HG03139 (cell line): ENCODE data around the gene FNBP1.

ENCODE experiments used
- ATAC-seq: cut with Tn5 transposase; IDR thresholded peaks from one replicate; pipeline ENCODE4 v1.9.1; 2021; ENCODE audit not compliant: unreplicated experiment

FNBP1 gene

GRCh38 chr9:130042885-130043653 lies at the start of gene FNBP1:
FNBP1 (minus strand) TSS chr9:130043189; CDS start chr9:130042975, 214 bp downstream.
- ATAC-seq = peak; percentile 40

GRCh38 chr9:130090915-130091314 lies 47.9 kb upstream of the FNBP1 start:
- no peak for ATAC-seq

- ATAC-seq = no peak
These were observed 46.2 kb upstream of the FNBP1 start for GRCh38 chr9:130089141-130089540.

- no peak for ATAC-seq
These were observed 45.1 kb upstream of the FNBP1 start for GRCh38 chr9:130088051-130088450.

- ATAC-seq = no peak
These were observed 41.3 kb upstream of the FNBP1 start for GRCh38 chr9:130084337-130084736.

- no peak for ATAC-seq
These were observed 35.6 kb upstream of the FNBP1 start for GRCh38 chr9:130078547-130078946.

GRCh38 chr9:130073373-130073772 lies 30.4 kb upstream of the FNBP1 start:
- ATAC-seq = no peak

GRCh38 chr9:130072515-130073235 lies 29.7 kb upstream of the FNBP1 start:
- no peak for ATAC-seq

GRCh38 chr9:130069048-130069447 lies 26.1 kb upstream of the FNBP1 start:
- ATAC-seq = no peak

- ATAC-seq = no peak
These were observed 21.6 kb upstream of the FNBP1 start for GRCh38 chr9:130064621-130065020.

GRCh38 chr9:130062750-130063149 lies 19.8 kb upstream of the FNBP1 start:
- no peak for ATAC-seq

- no peak for ATAC-seq
These were observed 17.3 kb upstream of the FNBP1 start for GRCh38 chr9:130060296-130060695.

GRCh38 chr9:130058887-130059286 lies 15.9 kb upstream of the FNBP1 start:
- no peak for ATAC-seq

- ATAC-seq = no peak
These were observed 15.2 kb upstream of the FNBP1 start for GRCh38 chr9:130058154-130058553.

- no peak for ATAC-seq
These were observed 11.8 kb upstream of the FNBP1 start for GRCh38 chr9:130054820-130055219.

GRCh38 chr9:130054325-130054786 lies 11.4 kb upstream of the FNBP1 start:
- no peak for ATAC-seq

- peak; percentile 75 for ATAC-seq
These were observed 10.7 kb upstream of the FNBP1 start, which contains the start of gene GPR107 for GRCh38 chr9:130053504-130054324. GPR107 (plus strand) TSS chr9:130053906; CDS start chr9:130053933, 27 bp downstream.

GRCh38 chr9:130053109-130053503 lies 10.1 kb upstream of the FNBP1 start:
- ATAC-seq = no peak

GRCh38 chr9:130051855-130052254 lies 8.9 kb upstream of the FNBP1 start:
- ATAC-seq = no peak

- no peak for ATAC-seq
These were observed 7.5 kb upstream of the FNBP1 start for GRCh38 chr9:130050462-130050861.
